ENCODE measurements around the gene GPR176.

- TF ChIP-seq EP300 (IDR thresholded peaks at IDR 0.05) (no peak), CTCF (IDR thresholded peaks at IDR 0.05) (no peak), POLR2A (IDR thresholded peaks at IDR 0.05) (no peak)
Observed at GRCh38 chr15:39914977-39915376, 5.1 kb downstream of the GPR176 start.

Measured in ovary (tissue), 3 donors.